Sigmoid colon (tissue), 4 donors: ENCODE data around the gene PDE3B.

Experiments used
- CTCF ChIP-seq, 4 experiments: fragments of 450-650 bp in 3 of 4; fragments of 200-600 bp in 1 of 4; IDR thresholded peaks; one replicate each; pipeline ENCODE4 v1.5.1; 2016 to 2019; ENCODE audit warnings: antibody characterized with exemption in 4 of 4, mild to moderate bottlenecking in 3 of 4, moderate library complexity in 2 of 4
- EP300 ChIP-seq, 4 donors: sonication (generic); formaldehyde crosslinking; IDR thresholded peaks; one replicate each; pipeline ENCODE4 v1.6.1; 2017; ENCODE audit warnings: antibody characterized with exemption in 4 of 4
- POLR2A ChIP-seq, 2 donors: fragments of 450-650 bp; IDR thresholded peaks; one replicate each; pipeline ENCODE4 v1.6.1; 2016; ENCODE audit warnings: antibody characterized with exemption in 2 of 2, mild to moderate bottlenecking in 2 of 2, moderate library complexity in 2 of 2
- POLR2AphosphoS5 ChIP-seq, 4 donors: sonication (generic); formaldehyde crosslinking; IDR thresholded peaks; one replicate each; pipeline ENCODE4 v1.6.1; 2017; ENCODE audit warnings: antibody characterized with exemption in 4 of 4

GRCh38 chr11:14644226-14645014, 816 bp downstream of the PDE3B start:
- TF ChIP-seq CTCF (IDR thresholded peaks at IDR 0.05) (no peak), POLR2A (IDR thresholded peaks at IDR 0.05) (no peak), EP300 (IDR thresholded peaks at IDR 0.05) (no peak), POLR2AphosphoS5 (IDR thresholded peaks at IDR 0.05) (peak in 3 of 4 donors; percentile 1 to 47 (median 21))
